Suprapubic skin (tissue), 3 donors: ENCODE measurements around the gene SERPINA1.

Source experiments
- CTCF ChIP-seq, 2 donors: fragments of 200-600 bp in 1 of 2; fragments of 450-650 bp in 1 of 2; sonication (generic) in 1 of 2; IDR thresholded peaks; one replicate each; pipeline ENCODE4 v1.5.1; 2016 to 2019; ENCODE audit warnings: antibody characterized with exemption in 2 of 2, mild to moderate bottlenecking in 1 of 2, moderate library complexity in 1 of 2
- POLR2AphosphoS5 ChIP-seq, 3 donors: sonication (generic); formaldehyde crosslinking; IDR thresholded peaks; one replicate each; pipeline ENCODE4 v1.6.1; 2017; ENCODE audit warnings: antibody characterized with exemption in 3 of 3

- no peak for TF ChIP-seq CTCF (IDR thresholded peaks at IDR 0.05)
- no peak for TF ChIP-seq POLR2AphosphoS5 (IDR thresholded peaks at IDR 0.05)
Measured at GRCh38 chr14:94330432-94330831, 58.0 kb downstream of the SERPINA1 start.
